ENCODE results near the gene MMP21. TPM values are rescaled to one million over a fixed set of nuclear protein-coding genes. Genes with fewer than 3 reads are reported as not detected.
A peak's percentile ranks its signal among the peaks of the same experiment; 100 is the strongest.

MMP21 gene
- total and polyA plus RNA-seq, 2 of the 13 experiments (the other 11 are each of a cell fraction or from before 2014, with no cell fraction given): not detected

GRCh38 chr10:125792342-125793300 is 17.0 kb upstream of the MMP21 start (continued):
- TF ChIP-seq ZNF841 (CRISPR knock-in tag; IDR thresholded peaks at IDR 0.05; ENCODE audit: borderline replicate concordance) (no peak), GFI1 (CRISPR knock-in tag; IDR thresholded peaks at IDR 0.05; ENCODE audit: borderline replicate concordance) (peak; percentile 94), ZNF552 (CRISPR knock-in tag; IDR thresholded peaks at IDR 0.05; ENCODE audit: borderline replicate concordance) (peak; percentile 57; the same call in 1 of the 2 replicates), TMF1 (CRISPR knock-in tag; IDR thresholded peaks at IDR 0.05; ENCODE audit: low read depth) (no peak), KIAA2018 (CRISPR knock-in tag; IDR thresholded peaks at IDR 0.05; ENCODE audit: borderline replicate concordance) (no peak), ZC3H13 (CRISPR knock-in tag; IDR thresholded peaks at IDR 0.05) (no peak), FLYWCH1 (CRISPR knock-in tag; IDR thresholded peaks at IDR 0.05) (no peak), TBL1XR1 (IDR thresholded peaks at IDR 0.05; ENCODE audit: borderline replicate concordance, low read length, partially characterized antibody) (peak; percentile 66), FOXK2 (IDR thresholded peaks at IDR 0.05) (no peak), MAF1 (CRISPR knock-in tag; IDR thresholded peaks at IDR 0.05; ENCODE audit: borderline replicate concordance) (no peak), LBX2 (CRISPR knock-in tag; IDR thresholded peaks at IDR 0.05; ENCODE audit: borderline replicate concordance) (no peak), MZF1 (CRISPR knock-in tag; IDR thresholded peaks at IDR 0.05; ENCODE audit: borderline replicate concordance) (no peak), ATF7-NPFF (CRISPR knock-in tag; IDR thresholded peaks at IDR 0.05; ENCODE audit: low read depth) (peak; percentile 68; the same call in 1 of the 2 replicates), TBP (CRISPR knock-in tag; IDR thresholded peaks at IDR 0.05) (no peak), ZNF496 (CRISPR knock-in tag; IDR thresholded peaks at IDR 0.05; ENCODE audit: insufficient replicate concordance) (no peak), THYN1 (CRISPR knock-in tag; IDR thresholded peaks at IDR 0.05; ENCODE audit: borderline replicate concordance, low read depth) (no peak), ZBTB43 (CRISPR knock-in tag; conservative IDR thresholded peaks at IDR 0.05) (no peak), ZNF251 (CRISPR knock-in tag; IDR thresholded peaks at IDR 0.05) (no peak)
